GM12875 (cell line): ENCODE measurements around the gene JMJD1C.

Experiments used
- H3K4me3 ChIP-seq: one replicate; pipeline ENCODE4 v1.5.1; 2011; ENCODE audit warnings: low read depth, low read length, control low read depth
- CTCF ChIP-seq: IDR thresholded peaks from 2 replicates; pipeline ENCODE4 v1.5.1; 2011; ENCODE audit warnings: low read depth, mild to moderate bottlenecking, control low read depth, inconsistent platforms, low read length, moderate library complexity, borderline replicate concordance; ENCODE audit not compliant: insufficient read depth

The JMJD1C gene

GRCh38 chr10:63145782-63146181 lies 320.0 kb downstream of the JMJD1C start:
- TF ChIP-seq CTCF: no peak
- no peak overlapping the region for H3K4me3 ChIP-seq

- no peak for TF ChIP-seq CTCF
- no peak overlapping the region for H3K4me3 ChIP-seq
These were observed 321.8 kb downstream of the JMJD1C start for GRCh38 chr10:63143987-63144386.

DNA sequence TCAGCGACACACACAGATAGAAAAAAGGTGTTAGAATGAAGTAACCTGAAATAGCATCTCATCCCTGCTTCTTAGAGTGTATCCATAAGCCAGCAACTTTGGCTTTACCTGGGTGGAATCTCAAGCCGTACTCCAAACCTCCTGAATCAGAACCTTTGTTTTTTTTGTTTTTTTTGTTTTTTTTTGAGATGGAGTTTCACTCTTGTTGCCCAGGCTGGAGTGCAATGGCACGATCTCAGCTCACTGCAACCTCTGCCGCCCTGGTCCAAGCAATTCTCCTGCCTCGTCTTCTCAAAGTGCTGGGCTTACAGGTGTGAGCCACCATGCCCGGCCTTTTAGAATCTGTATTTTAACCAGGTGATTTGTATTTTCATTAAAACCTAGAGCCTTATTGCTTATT lies 323.6 kb downstream of the JMJD1C start:
- no peak overlapping the region for H3K4me3 ChIP-seq
- no peak for TF ChIP-seq CTCF

GRCh38 chr10:63140077-63140476 lies 325.7 kb downstream of the JMJD1C start:
- TF ChIP-seq CTCF: no peak
- no peak overlapping the region for H3K4me3 ChIP-seq

GRCh38 chr10:63137306-63137705 lies 328.5 kb downstream of the JMJD1C start:
- H3K4me3 ChIP-seq: no peak overlapping the region
- no peak for TF ChIP-seq CTCF

DNA sequence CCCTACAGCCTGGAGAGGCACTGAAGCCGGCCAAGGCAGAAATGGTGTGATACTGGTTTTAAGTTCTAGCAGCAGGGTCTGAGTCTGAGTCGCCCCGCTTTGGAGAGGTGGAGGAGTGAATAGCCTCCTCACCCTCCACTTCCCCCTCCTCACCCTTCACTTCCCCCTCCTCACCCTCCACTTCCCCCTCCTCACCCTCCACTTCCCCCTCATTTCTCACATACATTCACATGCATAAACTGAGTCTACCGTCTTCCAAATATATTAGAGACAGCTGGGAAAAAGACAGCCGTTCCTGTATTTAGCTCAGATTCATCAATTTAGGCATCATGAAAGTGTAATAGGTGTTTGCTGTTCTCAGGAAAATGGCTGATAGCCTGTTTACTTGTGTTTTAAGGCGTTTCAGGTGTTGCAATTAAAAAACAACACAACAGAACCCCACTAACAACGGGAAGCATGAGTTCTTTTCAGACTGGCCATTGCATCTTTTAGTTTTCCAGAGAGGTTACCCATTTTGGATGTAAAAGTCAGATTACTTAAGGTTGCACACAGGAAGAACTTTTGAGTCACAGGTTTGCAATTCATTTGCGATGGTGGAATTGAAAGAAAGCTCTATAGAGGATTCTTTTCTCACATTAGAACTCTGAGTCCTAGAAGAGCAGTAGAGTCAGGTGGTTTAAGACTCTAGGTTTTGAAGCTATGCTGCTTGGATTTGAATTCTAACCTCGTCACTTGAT lies 331.8 kb downstream of the JMJD1C start:
- H3K4me3 ChIP-seq: peak overlapping the region; percentile 81
- no peak for TF ChIP-seq CTCF

GRCh38 chr10:63133056-63133820 lies 332.5 kb downstream of the JMJD1C start, which contains the start of gene NRBF2:
NRBF2 (plus strand) TSS chr10:63133328; CDS start chr10:63133471, 143 bp downstream.
- H3K4me3 ChIP-seq: peak within 1 kb of the TSS; percentile 81
- TF ChIP-seq CTCF: peak; percentile 21; the same call in 1 of the 2 replicates
